Heart left ventricle (tissue), 16 donors: Measurements from ENCODE around the gene PSG5. TPM values are rescaled to one million over a fixed set of nuclear protein-coding genes. Genes with fewer than 3 reads are reported as not detected.
"Not testable (repeated sequence)": the region's sequence is repeated elsewhere in the genome, so short reads cannot be mapped to it uniquely, and the experiment has no call there.

Experiments used
- ATAC-seq, 4 donors: fragments of 200-7000 bp; cut with Tn5 transposase; one replicate each; pipeline ENCODE4 v1.9.1; 2020 to 2022; ENCODE audit warnings: moderate library complexity in 4 of 4, mild to moderate bottlenecking in 3 of 4, moderate number of reproducible peaks in 1 of 4
- DNase-seq, 5 donors: peaks; one replicate each; pipeline ENCODE4 v3.0.0-alpha.2; 2020
- H3K27ac ChIP-seq, 12 donors: fragments of 200-600 bp; sonication (generic) in 4 of 12; one replicate each; pipeline versions ENCODE4 v1.5.0 to v1.8.0; 2016 to 2022; ENCODE audit warnings: mild to moderate bottlenecking in 2 of 12
- H3K27me3 ChIP-seq, 9 donors: fragments of 200-600 bp; sonication (generic) in 2 of 9; one replicate each; pipeline versions ENCODE4 v1.5.1 to v1.8.0; 2016 to 2022; ENCODE audit warnings: mild to moderate bottlenecking in 3 of 9
- H3K36me3 ChIP-seq, 9 donors: fragments of 200-600 bp; sonication (generic) in 2 of 9; one replicate each; pipeline versions ENCODE4 v1.5.0 to v1.8.0; 2018 to 2022; ENCODE audit warnings: mild to moderate bottlenecking in 2 of 9
- H3K4me1 ChIP-seq, 12 donors: fragments of 200-600 bp; sonication (generic) in 4 of 12; one replicate each; pipeline versions ENCODE4 v1.5.0 to v1.8.0; 2016 to 2022; ENCODE audit warnings: mild to moderate bottlenecking in 3 of 12
- H3K4me3 ChIP-seq, 12 donors: fragments of 200-600 bp; sonication (generic) in 4 of 12; one replicate each; pipeline versions ENCODE4 v1.5.0 to v1.8.0; 2017 to 2022; ENCODE audit warnings: mild to moderate bottlenecking in 9 of 12, moderate library complexity in 4 of 12
- H3K9me3 ChIP-seq, 12 donors: fragments of 200-600 bp; sonication (generic) in 4 of 12; one replicate each; pipeline versions ENCODE4 v1.5.0 to v1.8.0; 2016 to 2022; ENCODE audit warnings: mild to moderate bottlenecking in 1 of 12
- WGBS, 4 donors: extraction: QIAGEN DNeasy Blood & Tissue Kit in 2 of 4; methylation state at CpG; one replicate each; pipeline versions ENCODE4 v1.1.5 to v1.1.7; 2013 to 2018; 5-methylcytosine and 5-hydroxymethylcytosine counted together
- intact Hi-C, 10 donors: fragments of 100-400 bp; cut with DNase I; formaldehyde crosslinking; loops; one replicate each; pipeline versions ENCODE4 v1.11.1 to v1.14.2; 2022
- polyA plus RNA-seq, 2 donors: library from polyadenylated mRNA; stranded (reverse); fragments of 200-250 nt; gene quantifications; one replicate each; pipeline ENCODE4 v1.2.3, GENCODE V29; 2013
- total RNA-seq, 9 donors: library from RNA; depleted of rRNA in 2 of 9; stranded (reverse); fragments of >200 nt in 2 of 9; fragmentation: NEBNext Ultra II Directional in 3 of 9; extraction: Animal tissue kit (Norgen Biotek cat#: 25700) in 3 of 9; gene quantifications; one replicate each; pipeline versions ENCODE4 v1.1.0 to v1.2.4, GENCODE V29; 2016 to 2023
- TF ChIP-seq, protein P1 (sequence below), 12 donors: fragments of 200-600 bp; sonication (generic) in 4 of 12; IDR thresholded peaks; one replicate each; pipeline versions ENCODE4 v1.5.0 to v1.8.0; 2018 to 2022; ENCODE audit warnings: antibody characterized with exemption in 12 of 12, mild to moderate bottlenecking in 5 of 12
- donor health status: ischemic (EF 13 %, LVEDD 7.1; RV severe dilation, severe dysfunction).
- donor health status: healthy with polysubstance abuse.
- donor health status: DM: no; HTN: yes; CAD: no.
- donor health status: DM: no; HTN: no; CAD: no.
- donor health status: ischemic (EF 25% LVEDD 6.9; RV normal size, moderate dysfunction).
- donor health status: ischemic (EF 25% LVEDD 5.7; RV mildly dilated, moderate dysfunction).
- donor health status: healthy.
- donor health status: DM: yes; HTN: yes; CAD: no.
- donor health status: ischemic (EF 35%, LVEDD 5.7; RV mildly dilated, moderate dysfunction).
- donor health status: nonischemic (EF 11% LVEDD 7.7; RV severe dilation, severe dysfunction).
- donor health status: DM: yes; HTN: yes; CAD: no.
- donor health status: PGD.
- donor health status: ischemic (EF 29% LVEDD 5.4; RV normal size, mild dysfunction).
- donor health status: nonischemic (EF 23%, LVEDD 6.1; RV moderate dilation, normal function).

The PSG5 gene
- total and polyA plus RNA-seq, 11 donors: not detected

- not testable (repeated sequence) for DNase-seq, H3K36me3 ChIP-seq, H3K4me3 ChIP-seq, H3K27me3 ChIP-seq, H3K9me3 ChIP-seq, H3K27ac ChIP-seq, ATAC-seq, H3K4me1 ChIP-seq
- intact Hi-C loops: loop anchor here in 2 of 10 donors (10.0 kb wide), 2 partner anchors 67 to 93 kb away; partner anchors contain the start of gene PSG9 (in 1 of the 2)
- WGBS, 4 donors: 89 to 95% (median 92%) methylated on average over 2 to 6 of the region's 7 CpGs; no CpG with 5 or more reads in 1 of the 4 donors
Observed at GRCh38 chr19:43197666-43198397, 11.5 kb upstream of the PSG5 start.

- not testable (repeated sequence) for H3K9me3 ChIP-seq, ATAC-seq, H3K4me1 ChIP-seq, H3K4me3 ChIP-seq, H3K27me3 ChIP-seq, DNase-seq, H3K36me3 ChIP-seq, H3K27ac ChIP-seq
- intact Hi-C loops: loop anchor here in 3 of 10 donors (5.0 to 10.0 kb wide), 3 partner anchors 68 to 90 kb away; partner anchors contain the start of gene PSG9 (in 1 of the 3)
- 73 to 82% (median 75%) methylated on average over 7 of the region's 7 CpGs for WGBS, 4 donors
Observed at GRCh38 chr19:43194397-43194796, 8.1 kb upstream of the PSG5 start.

- H3K27me3 ChIP-seq, H3K4me3 ChIP-seq, H3K36me3 ChIP-seq, H3K27ac ChIP-seq, H3K9me3 ChIP-seq, H3K4me1 ChIP-seq, ATAC-seq, DNase-seq: not testable (repeated sequence)
- intact Hi-C loops: loop anchor here in 3 of 10 donors (5.0 to 10.0 kb wide), 3 partner anchors 70 to 88 kb away; partner anchors contain the start of gene PSG9 (in 1 of the 3)
- WGBS, 4 donors: 53 to 62% (median 60%) methylated on average over 4 of the region's 4 CpGs
Observed at GRCh38 chr19:43192381-43193155, 6.2 kb upstream of the PSG5 start.

- DNase-seq, H3K27me3 ChIP-seq, H3K9me3 ChIP-seq, intact Hi-C loops, H3K4me3 ChIP-seq, ATAC-seq, H3K4me1 ChIP-seq, H3K36me3 ChIP-seq, H3K27ac ChIP-seq: not testable (repeated sequence)
- WGBS, 4 donors: 53 to 57% (median 56%) methylated on average over 9 of the region's 9 CpGs
- TF ChIP-seq, protein P1, sequence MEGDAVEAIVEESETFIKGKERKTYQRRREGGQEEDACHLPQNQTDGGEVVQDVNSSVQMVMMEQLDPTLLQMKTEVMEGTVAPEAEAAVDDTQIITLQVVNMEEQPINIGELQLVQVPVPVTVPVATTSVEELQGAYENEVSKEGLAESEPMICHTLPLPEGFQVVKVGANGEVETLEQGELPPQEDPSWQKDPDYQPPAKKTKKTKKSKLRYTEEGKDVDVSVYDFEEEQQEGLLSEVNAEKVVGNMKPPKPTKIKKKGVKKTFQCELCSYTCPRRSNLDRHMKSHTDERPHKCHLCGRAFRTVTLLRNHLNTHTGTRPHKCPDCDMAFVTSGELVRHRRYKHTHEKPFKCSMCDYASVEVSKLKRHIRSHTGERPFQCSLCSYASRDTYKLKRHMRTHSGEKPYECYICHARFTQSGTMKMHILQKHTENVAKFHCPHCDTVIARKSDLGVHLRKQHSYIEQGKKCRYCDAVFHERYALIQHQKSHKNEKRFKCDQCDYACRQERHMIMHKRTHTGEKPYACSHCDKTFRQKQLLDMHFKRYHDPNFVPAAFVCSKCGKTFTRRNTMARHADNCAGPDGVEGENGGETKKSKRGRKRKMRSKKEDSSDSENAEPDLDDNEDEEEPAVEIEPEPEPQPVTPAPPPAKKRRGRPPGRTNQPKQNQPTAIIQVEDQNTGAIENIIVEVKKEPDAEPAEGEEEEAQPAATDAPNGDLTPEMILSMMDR (IDR thresholded peaks at IDR 0.05): peak in 2 of 12 donors; percentile 9 to 15
Observed at GRCh38 chr19:43188092-43188491, 1.8 kb upstream of the PSG5 start.

DNA sequence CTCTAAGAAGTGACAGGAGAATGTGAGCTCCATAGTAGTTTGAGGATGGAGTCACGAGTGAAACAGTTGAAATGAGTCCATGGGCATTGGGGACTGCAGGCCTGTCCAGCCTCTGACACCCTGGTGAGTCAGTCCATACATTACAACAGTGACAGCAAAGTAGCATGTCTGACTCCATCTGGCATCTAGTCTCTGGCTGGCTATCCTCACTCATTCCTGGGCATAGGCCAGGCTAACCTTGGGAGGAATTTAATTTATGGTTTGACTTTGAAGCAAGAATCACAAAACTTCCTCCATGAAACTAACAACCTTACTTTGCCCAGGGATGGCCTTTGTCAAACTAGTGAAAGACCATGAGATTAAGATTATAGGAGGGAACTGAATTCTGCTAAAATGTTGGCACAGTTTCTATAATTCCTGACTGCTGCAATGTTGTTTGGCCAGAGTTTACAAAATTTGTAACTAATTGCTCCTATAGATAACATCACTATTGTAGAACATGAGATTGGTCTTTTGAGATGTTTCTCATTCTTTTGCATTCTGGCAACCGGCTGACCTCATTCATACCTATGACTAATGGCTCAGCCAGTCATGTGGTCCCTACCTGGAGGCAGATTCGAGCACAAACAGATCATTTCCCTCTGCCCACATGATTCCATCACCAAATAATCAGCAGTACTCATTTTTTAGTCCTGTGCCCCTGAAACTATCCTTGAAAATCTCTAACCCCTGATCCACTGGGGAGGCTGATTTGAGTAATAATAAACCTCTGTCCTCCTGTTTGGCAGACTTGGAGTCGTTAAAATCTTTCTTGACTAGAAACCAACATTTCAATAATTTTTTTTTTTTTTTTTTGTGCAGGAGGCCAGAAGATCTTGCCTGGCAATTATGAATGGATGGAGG, 4.2 kb downstream of the PSG5 start:
- 55 to 67% (median 59%) methylated on average over 4 of the region's 4 CpGs for WGBS, 4 donors
- H3K27me3 ChIP-seq, ATAC-seq, DNase-seq, intact Hi-C loops, H3K36me3 ChIP-seq, H3K27ac ChIP-seq, H3K4me3 ChIP-seq, H3K4me1 ChIP-seq, H3K9me3 ChIP-seq: not testable (repeated sequence)

DNA sequence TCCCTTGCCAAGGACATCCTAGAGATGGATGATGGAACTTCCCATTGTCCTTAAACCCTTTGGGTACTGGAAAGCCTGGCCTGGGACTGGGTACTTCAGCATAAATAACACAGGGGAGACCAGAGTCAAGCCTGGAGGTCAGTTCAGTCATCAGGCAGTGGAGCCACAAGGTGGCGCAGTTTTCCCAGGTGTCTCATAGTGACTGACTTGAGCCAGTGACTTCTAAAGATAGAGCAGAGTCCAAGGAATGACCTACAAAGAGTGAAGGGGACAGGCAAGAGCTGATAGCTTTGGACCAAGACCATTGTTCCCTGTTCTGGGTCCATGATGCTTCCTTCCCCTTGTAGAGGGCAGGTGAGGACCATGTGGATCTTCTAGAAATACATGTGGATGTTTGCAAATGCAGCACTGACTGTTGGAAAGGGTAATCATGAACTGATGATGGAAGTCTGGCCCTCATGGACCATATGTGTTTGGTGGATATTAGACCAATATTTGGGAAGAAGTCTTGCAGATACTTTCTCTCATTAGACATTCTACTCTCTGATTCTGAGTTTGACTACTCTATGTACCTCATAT, 6.7 kb downstream of the PSG5 start:
- DNase-seq, H3K27ac ChIP-seq, H3K27me3 ChIP-seq, ATAC-seq, H3K9me3 ChIP-seq, H3K4me3 ChIP-seq, H3K4me1 ChIP-seq, intact Hi-C loops, H3K36me3 ChIP-seq: not testable (repeated sequence)
- 0 to 20% (median 10%) methylated on average over 1 of the region's 1 CpG for WGBS, 4 donors

- intact Hi-C loops: not testable (repeated sequence)
Observed at GRCh38 chr19:43178577-43178976, 7.8 kb downstream of the PSG5 start.

DNA sequence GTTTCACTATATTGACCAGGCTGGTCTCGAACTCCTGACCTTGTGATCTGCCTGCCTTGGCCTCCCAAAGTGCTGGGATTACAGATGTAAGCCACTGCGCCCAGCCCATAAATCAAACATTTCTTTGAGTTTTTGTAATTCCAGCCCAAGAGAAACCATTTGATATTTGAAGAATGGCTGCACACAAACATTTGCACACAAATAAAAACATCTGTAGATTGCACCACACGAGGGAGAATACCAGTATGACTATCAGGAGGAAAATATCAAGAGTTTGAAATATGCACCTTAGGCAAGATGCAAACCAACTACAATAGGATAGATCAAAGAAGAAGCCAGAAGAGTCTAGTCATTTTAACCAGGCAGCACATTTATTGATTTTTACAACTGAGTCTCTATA, 20.4 kb downstream of the PSG5 start:
- H3K4me1 ChIP-seq, intact Hi-C loops, ATAC-seq, H3K36me3 ChIP-seq, H3K4me3 ChIP-seq, H3K27me3 ChIP-seq, H3K27ac ChIP-seq, DNase-seq, H3K9me3 ChIP-seq: not testable (repeated sequence)
- 51 to 76% (median 68%) methylated on average over 3 of the region's 3 CpGs for WGBS, 4 donors

More at GRCh38 chr19:43178577-43178976, 7.8 kb downstream of the PSG5 start:
- not testable (repeated sequence) for H3K27me3 ChIP-seq, H3K9me3 ChIP-seq, H3K27ac ChIP-seq, H3K4me3 ChIP-seq, H3K36me3 ChIP-seq, H3K4me1 ChIP-seq, ATAC-seq, DNase-seq
- WGBS, 4 donors: 84 to 93% (median 86%) methylated on average over 1 to 3 of the region's 3 CpGs; no CpG with 5 or more reads in 1 of the 4 donors

DNA sequence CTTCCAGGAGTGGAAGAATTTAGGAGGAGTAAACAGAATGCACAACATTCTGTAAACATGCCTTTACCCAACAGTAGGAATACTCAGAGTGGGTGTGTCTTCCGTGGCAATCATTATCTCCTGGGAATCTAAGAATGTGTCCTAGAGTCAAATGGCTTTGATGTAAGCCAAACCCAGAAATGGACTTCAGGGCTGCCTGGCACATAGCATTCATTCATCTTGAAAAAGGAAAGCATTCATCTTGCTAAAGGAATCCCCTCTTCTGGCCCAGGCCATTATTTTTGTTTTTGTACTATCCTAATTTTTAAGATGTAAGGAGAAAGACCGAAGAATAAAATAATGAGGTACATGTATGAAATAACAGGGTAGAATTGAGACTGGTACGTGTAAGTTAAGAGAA, 23.2 kb downstream of the PSG5 start:
- H3K9me3 ChIP-seq, intact Hi-C loops, H3K27ac ChIP-seq, H3K27me3 ChIP-seq, ATAC-seq, DNase-seq, H3K4me1 ChIP-seq, H3K4me3 ChIP-seq, H3K36me3 ChIP-seq: not testable (repeated sequence)
- WGBS, 4 donors: 60 to 70% (median 63%) methylated on average over 3 of the region's 3 CpGs
